ENCODE data around the gene KLK6. TPM values are rescaled to one million over a fixed set of nuclear protein-coding genes. Genes with fewer than 3 reads are reported as not detected.

KLK6 gene
- total and polyA plus RNA-seq, 2 experiments from 2014 or later: 2.0 to 5.4 TPM

DNA sequence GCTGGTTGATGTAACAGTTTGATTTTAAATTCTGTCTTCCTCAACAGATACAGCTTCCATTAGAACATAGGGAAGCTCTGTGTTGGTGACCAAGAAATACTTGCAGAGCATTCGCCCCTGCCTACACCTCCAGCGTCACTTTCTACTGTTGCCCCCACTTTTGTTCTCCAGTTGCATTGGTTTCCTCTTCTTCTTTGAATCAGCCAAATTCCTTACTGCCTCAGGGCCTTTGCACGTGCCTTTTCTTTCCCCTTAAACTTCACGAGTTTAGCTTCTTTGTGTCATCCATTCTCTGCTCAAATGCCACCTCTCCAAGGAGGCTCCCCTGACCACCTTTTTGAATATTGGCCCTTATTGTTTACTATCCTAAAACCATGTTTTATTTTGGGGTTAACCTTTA, 22.3 kb downstream of the KLK6 start:
- no peaks in the 10 kb centered on the region for H3K4me1 ChIP-seq (ENCODE audit: insufficient read depth)
- 74% methylated on average over 4 of the region's 4 CpGs for WGBS (ENCODE audit: low lambda C conversion rate, missing lambda C conversion rate)
- H2AFZ ChIP-seq: no peak overlapping the region
- H3K36me3 ChIP-seq (replicated peaks; ENCODE audit: insufficient read depth, low read depth): no peaks in the 10 kb centered on the region
- H3K27me3 ChIP-seq: no peaks in the 10 kb centered on the region
- H4K20me1 ChIP-seq (ENCODE audit: insufficient read depth, poor library complexity, severe bottlenecking): no peaks in the 10 kb centered on the region
- H3K79me2 ChIP-seq: no peaks in the 10 kb centered on the region
- TF ChIP-seq, protein P1, sequence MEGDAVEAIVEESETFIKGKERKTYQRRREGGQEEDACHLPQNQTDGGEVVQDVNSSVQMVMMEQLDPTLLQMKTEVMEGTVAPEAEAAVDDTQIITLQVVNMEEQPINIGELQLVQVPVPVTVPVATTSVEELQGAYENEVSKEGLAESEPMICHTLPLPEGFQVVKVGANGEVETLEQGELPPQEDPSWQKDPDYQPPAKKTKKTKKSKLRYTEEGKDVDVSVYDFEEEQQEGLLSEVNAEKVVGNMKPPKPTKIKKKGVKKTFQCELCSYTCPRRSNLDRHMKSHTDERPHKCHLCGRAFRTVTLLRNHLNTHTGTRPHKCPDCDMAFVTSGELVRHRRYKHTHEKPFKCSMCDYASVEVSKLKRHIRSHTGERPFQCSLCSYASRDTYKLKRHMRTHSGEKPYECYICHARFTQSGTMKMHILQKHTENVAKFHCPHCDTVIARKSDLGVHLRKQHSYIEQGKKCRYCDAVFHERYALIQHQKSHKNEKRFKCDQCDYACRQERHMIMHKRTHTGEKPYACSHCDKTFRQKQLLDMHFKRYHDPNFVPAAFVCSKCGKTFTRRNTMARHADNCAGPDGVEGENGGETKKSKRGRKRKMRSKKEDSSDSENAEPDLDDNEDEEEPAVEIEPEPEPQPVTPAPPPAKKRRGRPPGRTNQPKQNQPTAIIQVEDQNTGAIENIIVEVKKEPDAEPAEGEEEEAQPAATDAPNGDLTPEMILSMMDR (IDR thresholded peaks at IDR 0.05; ENCODE audit: poor library complexity): no peak
- TF ChIP-seq EZH2phosphoT487 (IDR thresholded peaks at IDR 0.05; ENCODE audit: low read depth, severe bottlenecking, unreplicated experiment): no peak
- TF ChIP-seq EZH2 (IDR thresholded peaks at IDR 0.05; ENCODE audit: borderline replicate concordance): no peak
- H3K9me3 ChIP-seq (ENCODE audit: low read depth): no peaks in the 10 kb centered on the region
- no peak overlapping the region for H3K4me3 ChIP-seq
- no peak overlapping the region for H3K4me2 ChIP-seq
- no peak overlapping the region for H3K27ac ChIP-seq
- H3K9me2 ChIP-seq (replicated peaks; ENCODE audit: insufficient read depth): no peaks in the 10 kb centered on the region
- DNase-seq (ENCODE audit: low spot score): no peak

GRCh38 chr19:50944795-50945194, 24.6 kb downstream of the KLK6 start:
- DNase-seq (ENCODE audit: low spot score): no peak
- Histone ChIP-seq H3K36me3 (replicated peaks; ENCODE audit: insufficient read depth, low read depth) (no peaks in the 10 kb centered on the region), H2AFZ (no peak overlapping the region), H3K4me2 (no peak overlapping the region), H3K4me3 (no peak overlapping the region), H3K4me1 (ENCODE audit: insufficient read depth) (no peaks in the 10 kb centered on the region), H3K9me2 (replicated peaks; ENCODE audit: insufficient read depth) (no peaks in the 10 kb centered on the region), H3K9me3 (ENCODE audit: low read depth) (no peaks in the 10 kb centered on the region), H3K79me2 (no peaks in the 10 kb centered on the region), H3K27me3 (no peaks in the 10 kb centered on the region), H4K20me1 (ENCODE audit: insufficient read depth, poor library complexity, severe bottlenecking) (no peaks in the 10 kb centered on the region), H3K27ac (no peak overlapping the region)
- WGBS (ENCODE audit: low lambda C conversion rate, missing lambda C conversion rate): 70% methylated on average over 4 of the region's 4 CpGs
- TF ChIP-seq, protein P1 (IDR thresholded peaks at IDR 0.05; ENCODE audit: poor library complexity): no peak
- TF ChIP-seq EZH2phosphoT487 (IDR thresholded peaks at IDR 0.05; ENCODE audit: low read depth, severe bottlenecking, unreplicated experiment) (no peak), EZH2 (IDR thresholded peaks at IDR 0.05; ENCODE audit: borderline replicate concordance) (no peak)

DNA sequence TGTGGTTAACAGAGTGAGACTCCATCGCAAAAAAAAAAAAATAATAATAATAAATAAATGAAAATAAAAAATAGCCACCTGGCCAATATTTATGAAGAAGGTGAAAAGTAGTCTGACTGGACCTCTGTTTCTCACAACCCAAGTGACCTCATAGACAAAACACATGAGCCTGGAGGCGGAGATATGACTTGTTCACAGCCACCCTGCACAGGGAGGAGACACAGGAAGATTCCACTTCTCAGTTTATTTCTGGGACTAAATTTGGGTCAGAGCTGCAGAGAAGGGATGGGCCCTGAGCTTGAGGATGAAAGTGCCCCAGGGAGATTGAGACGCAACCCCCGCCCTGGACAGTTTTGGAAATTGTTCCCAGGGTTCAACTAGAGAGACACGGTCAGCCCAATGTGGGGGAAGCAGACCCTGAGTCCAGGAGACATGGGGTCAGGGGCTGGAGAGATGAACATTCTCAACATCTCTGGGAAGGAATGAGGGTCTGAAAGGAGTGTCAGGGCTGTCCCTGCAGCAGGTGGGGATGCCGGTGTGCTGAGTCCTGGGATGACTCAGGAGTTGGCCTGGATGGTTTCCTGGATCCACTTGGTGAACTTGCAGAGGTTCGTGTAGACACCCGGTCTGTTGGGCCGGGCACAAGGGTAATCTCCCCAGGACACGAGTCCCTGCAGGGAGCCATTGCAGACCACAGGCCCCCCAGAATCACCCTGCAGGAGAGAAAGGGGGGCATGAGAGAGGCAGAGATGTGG, 26.1 kb downstream of the KLK6 start:
- Histone ChIP-seq H3K27ac (no peak overlapping the region), H3K79me2 (no peaks in the 10 kb centered on the region), H2AFZ (no peak overlapping the region), H4K20me1 (ENCODE audit: insufficient read depth, poor library complexity, severe bottlenecking) (no peaks in the 10 kb centered on the region), H3K4me3 (no peak overlapping the region), H3K9me3 (ENCODE audit: low read depth) (no peaks in the 10 kb centered on the region), H3K4me2 (no peak overlapping the region), H3K27me3 (no peaks in the 10 kb centered on the region), H3K36me3 (replicated peaks; ENCODE audit: insufficient read depth, low read depth) (no peaks in the 10 kb centered on the region), H3K4me1 (ENCODE audit: insufficient read depth) (no peaks in the 10 kb centered on the region), H3K9me2 (replicated peaks; ENCODE audit: insufficient read depth) (no peaks in the 10 kb centered on the region)
- TF ChIP-seq EZH2 (IDR thresholded peaks at IDR 0.05; ENCODE audit: borderline replicate concordance) (no peak), EZH2phosphoT487 (IDR thresholded peaks at IDR 0.05; ENCODE audit: low read depth, severe bottlenecking, unreplicated experiment) (no peak)
- TF ChIP-seq, protein P1 (IDR thresholded peaks at IDR 0.05; ENCODE audit: poor library complexity): no peak
- WGBS (ENCODE audit: low lambda C conversion rate, missing lambda C conversion rate): 93% methylated on average over 10 of the region's 10 CpGs
- no peak for DNase-seq (ENCODE audit: low spot score)

All from hepatocyte (in vitro differentiated cells).